Activated CD4-positive, alpha-beta T cell treated with anti-CD3 and anti-CD28 coated beads, Interleukin-2, amount 10 ng/mL, durations not matched to agents 7 days and 5 days (primary cell): ENCODE measurements around the gene GNLY. TPM values are rescaled to one million over a fixed set of nuclear protein-coding genes. Genes with fewer than 3 reads are reported as not detected.
A peak's percentile ranks its signal among the peaks of the same experiment; 100 is the strongest.

Experiments used
- CTCF ChIA-PET: fragments of 350-600 bp; sonication (Branson Sonifier 250); formaldehyde crosslinking; loops from one replicate; lab custom pipeline; 2021; ENCODE audit warnings: antibody characterized with exemption; lab: Charles Lee
- POLR2A ChIA-PET: fragments of 350-600 bp; sonication (Branson Sonifier 250); formaldehyde crosslinking; loops from one replicate; lab custom pipeline; 2021; ENCODE audit warnings: antibody characterized with exemption; lab: Charles Lee
- DNase-seq: peaks from one replicate; pipeline ENCODE4 v3.0.0-alpha.2; 2020
- H3K27ac Mint-ChIP-seq: one replicate; pipeline ENCODE4 v1.8.0; 2021; ENCODE audit warnings: mild to moderate bottlenecking, moderate library complexity, mixed read lengths
- H3K27me3 Mint-ChIP-seq: one replicate; pipeline ENCODE4 v1.8.0; 2021; ENCODE audit warnings: mixed read lengths
- H3K36me3 Mint-ChIP-seq: one replicate; pipeline ENCODE4 v1.8.0; 2021; ENCODE audit warnings: low read depth, mixed read lengths
- H3K4me1 Mint-ChIP-seq: one replicate; pipeline ENCODE4 v1.8.0; 2021; ENCODE audit warnings: mixed read lengths
- H3K4me3 Mint-ChIP-seq: one replicate; pipeline ENCODE4 v1.8.0; 2021; ENCODE audit warnings: mild to moderate bottlenecking, moderate library complexity, mixed read lengths
- H3K9me3 Mint-ChIP-seq: one replicate; pipeline ENCODE4 v1.8.0; 2021; ENCODE audit warnings: mixed read lengths
- total RNA-seq, 2 experiments: library from RNA; stranded (reverse); gene quantifications; one replicate each; pipeline ENCODE4 v1.2.3, GENCODE V29; 2021

The GNLY gene
- total RNA-seq, 2 experiments from 2014 or later = 72.9 to 75.5 TPM

DNA sequence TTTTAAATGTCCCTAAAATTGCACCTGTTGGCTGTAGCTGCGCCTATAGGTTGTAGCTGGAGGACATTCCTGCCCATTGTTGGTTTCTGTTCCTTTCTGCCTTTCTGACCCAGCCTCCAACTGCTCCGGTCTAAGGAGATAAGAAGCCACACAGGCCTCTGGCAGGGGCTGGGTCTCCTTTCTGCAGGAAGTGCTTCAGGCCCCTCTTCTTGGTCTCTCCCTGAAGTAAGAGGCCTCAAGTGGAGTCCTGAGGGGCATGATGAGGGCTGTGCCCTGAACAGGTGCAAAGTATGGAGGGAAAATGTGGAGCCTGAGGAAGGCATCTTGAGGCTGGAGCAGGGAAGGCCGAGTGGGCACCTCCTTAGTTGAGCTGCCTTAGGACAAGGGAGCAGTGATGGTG lies 15.8 kb upstream of the GNLY start:
- Mint-ChIP-seq H3K9me3 (no peaks in the 10 kb centered on the region), H3K4me3 (no peak overlapping the region), H3K27ac (no peak overlapping the region), H3K36me3 (no peaks in the 10 kb centered on the region), H3K4me1 (peaks cover 23% of the 10 kb centered on the region), H3K27me3 (peaks cover 2% of the 10 kb centered on the region)
- CTCF ChIA-PET = interaction anchor here (0.6 to 4.0 kb wide), 14 partner anchors 8 to 135 kb away, joined by 3 to 39 read pairs (median 4); no protein-coding TSS in a partner anchor
- no peak for DNase-seq
- POLR2A ChIA-PET = no interaction called here

DNA sequence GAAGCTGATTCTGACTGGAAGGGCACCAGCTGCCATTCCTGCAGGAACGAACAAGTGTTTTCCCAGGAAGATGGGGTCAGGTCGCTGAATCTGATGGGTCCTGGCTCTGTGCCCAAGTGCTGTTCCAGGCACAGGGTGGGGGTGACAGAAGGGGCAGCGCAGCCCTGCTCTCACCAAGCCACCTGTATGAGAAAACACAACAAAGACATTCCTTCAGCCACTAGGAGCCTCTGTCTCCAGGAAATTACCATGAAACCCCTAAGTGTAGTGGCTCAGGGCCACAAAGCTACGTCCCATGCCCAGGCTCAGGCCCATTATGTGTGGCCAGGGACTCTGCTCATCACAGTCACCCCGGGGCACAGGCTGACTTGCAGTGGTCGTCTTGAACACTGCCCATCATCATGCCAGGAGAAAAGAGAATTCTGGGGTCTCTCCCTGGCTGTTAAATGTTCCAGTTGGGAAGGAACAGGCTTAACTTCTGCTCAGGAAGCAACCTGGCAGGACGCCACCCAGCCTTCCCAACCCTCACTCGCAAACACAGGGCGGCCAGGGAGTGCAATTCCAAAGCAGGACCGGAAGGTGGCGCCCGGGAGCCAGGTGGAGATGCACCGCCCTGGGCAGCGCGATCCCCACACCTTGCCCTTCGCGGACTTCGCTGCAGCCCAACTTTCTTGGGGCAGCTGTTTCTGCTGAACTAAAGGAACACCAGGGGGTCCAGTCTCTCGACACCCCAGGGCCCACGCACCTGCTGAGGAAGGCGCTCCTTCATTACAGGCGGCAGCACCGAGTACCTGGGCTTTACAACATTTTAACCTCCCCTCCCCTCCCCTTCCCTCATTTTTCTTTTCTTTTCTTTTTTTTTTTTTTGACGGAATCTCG lies 15.1 kb upstream of the GNLY start:
- Mint-ChIP-seq H3K36me3 (no peaks in the 10 kb centered on the region), H3K27ac (no peak overlapping the region), H3K9me3 (no peaks in the 10 kb centered on the region), H3K4me1 (peaks cover 23% of the 10 kb centered on the region), H3K27me3 (peaks cover 2% of the 10 kb centered on the region), H3K4me3 (no peak overlapping the region)
- DNase-seq = peak; percentile 78
- ChIA-PET POLR2A (no interaction called here), CTCF (interaction anchor here (0.6 to 4.0 kb wide), 24 partner anchors 9 to 371 kb away, joined by 3 to 39 read pairs (median 4); partner anchors contain the start of gene GNLY)

DNA sequence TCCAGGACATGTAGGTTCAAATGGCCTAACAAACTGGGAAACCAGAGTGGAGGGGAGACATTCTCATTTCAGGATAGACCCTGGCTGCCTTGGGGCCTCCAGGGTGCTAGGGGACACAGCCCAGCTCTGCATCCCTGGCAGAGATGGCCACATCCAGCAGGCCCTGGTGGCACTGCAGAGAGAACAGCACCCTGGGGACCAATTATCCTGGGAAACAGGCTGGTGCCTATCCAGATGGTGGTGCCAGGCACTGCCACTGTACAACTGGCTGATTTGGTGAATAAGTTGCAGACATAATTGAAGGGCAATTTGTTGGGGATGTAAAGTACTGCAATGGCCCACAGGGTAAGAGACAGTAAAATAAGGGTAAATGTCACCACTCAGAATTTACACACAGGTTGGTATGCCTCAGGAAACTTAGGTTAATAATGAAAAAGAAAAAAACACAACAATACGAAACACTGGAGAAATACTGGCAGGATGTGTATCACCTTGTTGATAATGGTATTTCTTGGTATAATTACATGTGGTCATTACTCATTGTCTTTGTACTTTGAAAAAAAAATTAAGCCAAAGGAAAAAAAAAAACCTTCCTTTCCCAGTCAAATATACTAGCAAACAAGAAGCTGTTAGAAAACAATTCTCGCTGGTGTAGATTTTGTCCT lies 13.3 kb upstream of the GNLY start:
- peaks cover 23% of the 10 kb centered on the region for H3K4me1 Mint-ChIP-seq
- no peak for DNase-seq
- ChIA-PET CTCF (interaction anchor here (0.6 to 4.0 kb wide), 8 partner anchors 11 to 133 kb away, joined by 3 to 39 read pairs (median 4); no protein-coding TSS in a partner anchor), POLR2A (no interaction called here)
- peak overlapping the region; percentile 76 for H3K27ac Mint-ChIP-seq
- H3K36me3 Mint-ChIP-seq = no peaks in the 10 kb centered on the region
- H3K4me3 Mint-ChIP-seq = peak overlapping the region; percentile 68
- H3K9me3 Mint-ChIP-seq = no peaks in the 10 kb centered on the region
- peaks cover 2% of the 10 kb centered on the region for H3K27me3 Mint-ChIP-seq

DNA sequence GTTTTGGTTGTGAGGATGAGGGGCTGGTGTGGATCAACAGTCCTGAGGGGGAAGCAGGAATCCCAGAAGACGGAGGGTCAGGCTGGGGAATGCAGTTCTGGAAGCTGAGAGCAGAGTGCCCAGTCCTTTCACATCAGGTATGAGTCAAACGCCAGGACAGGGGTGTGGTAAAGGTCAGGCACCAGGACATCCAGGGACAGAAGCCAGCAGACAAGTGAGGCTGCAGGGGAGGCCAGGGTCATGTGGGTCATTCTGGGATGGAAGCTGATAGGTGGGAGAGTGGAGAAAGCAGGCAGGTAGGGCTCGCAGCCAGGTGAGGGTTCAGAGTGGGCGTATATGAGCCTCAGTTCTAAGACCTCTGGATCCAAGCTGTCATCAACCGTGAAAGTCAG lies 12.8 kb upstream of the GNLY start:
- peak overlapping the region; percentile 76 for H3K27ac Mint-ChIP-seq
- peaks cover 23% of the 10 kb centered on the region for H3K4me1 Mint-ChIP-seq
- H3K9me3 Mint-ChIP-seq = no peaks in the 10 kb centered on the region
- H3K4me3 Mint-ChIP-seq = peak overlapping the region; percentile 68
- H3K36me3 Mint-ChIP-seq = no peaks in the 10 kb centered on the region
- ChIA-PET CTCF (interaction anchor here (0.6 to 4.0 kb wide), 7 partner anchors 10 to 44 kb away, joined by 3 to 39 read pairs (median 5); no protein-coding TSS in a partner anchor), POLR2A (no interaction called here)
- no peak for DNase-seq
- peaks cover 2% of the 10 kb centered on the region for H3K27me3 Mint-ChIP-seq

DNA sequence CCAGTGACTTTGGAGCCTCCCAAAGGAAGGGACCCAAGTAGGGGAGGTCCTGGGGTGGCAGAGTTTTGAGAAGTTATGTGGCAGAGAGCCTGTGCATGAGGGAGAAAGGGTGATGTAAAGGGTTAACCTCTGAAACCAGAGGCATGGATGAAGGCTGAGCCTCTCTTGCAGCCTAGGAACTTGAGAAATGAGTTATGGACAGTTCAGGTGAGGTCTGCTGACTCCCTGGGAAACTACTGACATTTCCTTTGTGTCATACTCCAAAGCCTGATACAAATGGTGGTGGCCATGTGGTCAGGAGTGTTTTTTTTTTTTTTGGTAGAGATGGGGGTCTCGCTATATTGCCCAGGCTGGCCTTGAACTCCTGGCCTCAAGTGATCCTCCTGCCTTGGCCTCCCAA lies 12.4 kb upstream of the GNLY start:
- no peak for DNase-seq
- H3K27me3 Mint-ChIP-seq = peaks cover 3% of the 10 kb centered on the region
- H3K4me3 Mint-ChIP-seq = peak overlapping the region; percentile 68
- peaks cover 23% of the 10 kb centered on the region for H3K4me1 Mint-ChIP-seq
- ChIA-PET POLR2A (no interaction called here), CTCF (interaction anchor here (0.6 to 4.0 kb wide), 6 partner anchors 14 to 45 kb away, joined by 3 to 39 read pairs (median 5); no protein-coding TSS in a partner anchor)
- H3K9me3 Mint-ChIP-seq = no peaks in the 10 kb centered on the region
- no peaks in the 10 kb centered on the region for H3K36me3 Mint-ChIP-seq
- H3K27ac Mint-ChIP-seq = peak overlapping the region; percentile 76

DNA sequence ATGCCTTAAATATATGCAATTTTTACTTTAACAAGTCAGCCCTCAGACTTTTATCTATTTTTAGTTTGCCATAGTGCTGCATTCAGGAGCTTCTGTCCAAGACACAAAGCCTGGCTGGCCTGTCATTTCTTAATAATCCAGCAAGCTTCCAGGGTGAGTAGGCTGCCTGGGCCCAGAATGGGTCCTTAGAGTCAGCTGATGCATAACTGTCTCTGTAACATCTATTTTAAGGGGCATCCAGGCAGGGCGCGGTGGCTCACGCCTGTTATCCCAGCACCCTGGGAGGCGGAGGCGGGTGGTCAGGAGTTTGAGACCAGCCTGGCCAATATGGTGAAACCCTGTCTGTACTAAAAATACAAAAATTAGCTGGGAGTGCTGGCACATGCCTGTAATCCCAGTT lies 11.8 kb upstream of the GNLY start:
- Mint-ChIP-seq H3K9me3 (no peaks in the 10 kb centered on the region), H3K4me1 (peaks cover 23% of the 10 kb centered on the region), H3K4me3 (peak overlapping the region; percentile 24), H3K27me3 (peaks cover 9% of the 10 kb centered on the region), H3K27ac (no peak overlapping the region), H3K36me3 (no peaks in the 10 kb centered on the region)
- DNase-seq = no peak
- ChIA-PET POLR2A (no interaction called here), CTCF (no interaction called here)

DNA sequence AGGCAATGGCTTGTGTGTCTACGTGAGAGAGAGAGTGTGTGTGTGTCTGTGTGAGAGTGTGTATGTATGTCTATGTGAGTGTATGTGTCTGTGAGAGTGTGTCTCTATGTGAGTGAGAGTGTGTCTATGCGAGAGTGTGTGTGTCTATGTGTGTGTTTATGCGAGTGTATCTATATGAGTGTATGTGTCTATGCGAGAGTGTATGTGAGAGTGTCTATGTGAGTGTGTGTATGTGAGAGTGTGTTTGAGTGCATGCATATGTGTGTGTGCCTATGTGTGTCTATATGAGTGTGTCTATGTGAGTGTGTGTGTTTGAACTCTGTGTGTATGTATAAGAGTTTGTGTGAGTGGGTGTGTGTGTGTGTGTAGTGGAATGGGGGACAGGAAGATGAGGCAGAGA lies 9.8 kb upstream of the GNLY start:
- no peak overlapping the region for H3K27ac Mint-ChIP-seq
- DNase-seq = no peak
- H3K27me3 Mint-ChIP-seq = peaks cover 15% of the 10 kb centered on the region
- ChIA-PET POLR2A (no interaction called here), CTCF (interaction anchor here (1.2 to 1.3 kb wide), 3 partner anchors 10 to 23 kb away, joined by 3 to 4 read pairs (median 3); partner anchors contain the start of gene GNLY)
- H3K9me3 Mint-ChIP-seq = no peaks in the 10 kb centered on the region
- H3K4me1 Mint-ChIP-seq = peaks cover 17% of the 10 kb centered on the region
- no peak overlapping the region for H3K4me3 Mint-ChIP-seq
- no peaks in the 10 kb centered on the region for H3K36me3 Mint-ChIP-seq

DNA sequence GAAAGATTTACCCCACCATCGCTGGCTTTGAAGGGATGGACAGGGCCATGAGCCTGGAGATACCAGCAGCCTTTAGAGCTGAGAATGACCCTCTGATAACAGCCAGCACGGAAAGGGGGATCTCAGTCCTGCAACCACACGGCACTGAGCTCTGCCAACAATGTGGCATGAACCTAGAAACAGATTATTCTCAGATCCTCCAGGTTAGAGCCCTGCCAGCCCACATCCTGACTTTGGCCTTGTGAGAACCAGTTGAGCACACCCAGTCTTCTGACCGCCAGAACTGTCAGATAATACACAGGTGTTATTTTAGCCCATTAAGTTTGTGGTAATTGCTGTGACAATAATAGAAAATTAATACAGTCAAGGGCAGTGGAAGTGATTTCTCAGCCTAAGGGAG lies 9.4 kb upstream of the GNLY start:
- CTCF ChIA-PET = interaction anchor here (1.0 to 1.3 kb wide), 4 partner anchors 9 to 64 kb away, joined by 3 to 4 read pairs (median 3); partner anchors contain the start of gene GNLY
- POLR2A ChIA-PET = no interaction called here
- no peak for DNase-seq
- Mint-ChIP-seq H3K9me3 (no peaks in the 10 kb centered on the region), H3K4me1 (peaks cover 17% of the 10 kb centered on the region), H3K27ac (no peak overlapping the region), H3K36me3 (no peaks in the 10 kb centered on the region), H3K27me3 (peaks cover 15% of the 10 kb centered on the region), H3K4me3 (no peak overlapping the region)

DNA sequence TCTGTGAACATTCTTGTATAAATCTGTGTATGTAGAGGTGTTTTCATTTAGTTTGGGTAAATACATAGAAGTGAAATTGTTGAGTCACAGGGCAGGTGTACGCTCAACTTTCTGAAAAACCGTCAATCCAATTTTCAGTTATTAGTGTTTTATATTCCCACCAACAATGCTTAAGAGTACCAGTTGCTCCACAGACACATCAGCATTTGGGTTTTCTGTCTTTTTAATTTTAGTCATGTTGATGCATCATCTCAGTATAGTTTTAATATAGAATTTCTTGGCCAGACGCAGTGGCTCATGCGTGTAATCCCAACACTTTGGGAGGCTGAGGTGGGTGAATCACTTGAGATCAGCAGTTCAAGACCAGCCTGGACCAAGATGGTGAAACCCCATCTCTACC lies 3.2 kb upstream of the GNLY start:
- Mint-ChIP-seq H3K9me3 (no peaks in the 10 kb centered on the region), H3K27ac (no peak overlapping the region), H3K36me3 (no peaks in the 10 kb centered on the region), H3K4me1 (peaks cover 5% of the 10 kb centered on the region), H3K4me3 (no peak overlapping the region), H3K27me3 (peaks cover 15% of the 10 kb centered on the region)
- ChIA-PET POLR2A (no interaction called here), CTCF (interaction anchor here (1.3 to 2.0 kb wide), 2 partner anchors 11 to 15 kb away, joined by 5 to 8 read pairs; no protein-coding TSS in a partner anchor)
- DNase-seq = no peak

DNA sequence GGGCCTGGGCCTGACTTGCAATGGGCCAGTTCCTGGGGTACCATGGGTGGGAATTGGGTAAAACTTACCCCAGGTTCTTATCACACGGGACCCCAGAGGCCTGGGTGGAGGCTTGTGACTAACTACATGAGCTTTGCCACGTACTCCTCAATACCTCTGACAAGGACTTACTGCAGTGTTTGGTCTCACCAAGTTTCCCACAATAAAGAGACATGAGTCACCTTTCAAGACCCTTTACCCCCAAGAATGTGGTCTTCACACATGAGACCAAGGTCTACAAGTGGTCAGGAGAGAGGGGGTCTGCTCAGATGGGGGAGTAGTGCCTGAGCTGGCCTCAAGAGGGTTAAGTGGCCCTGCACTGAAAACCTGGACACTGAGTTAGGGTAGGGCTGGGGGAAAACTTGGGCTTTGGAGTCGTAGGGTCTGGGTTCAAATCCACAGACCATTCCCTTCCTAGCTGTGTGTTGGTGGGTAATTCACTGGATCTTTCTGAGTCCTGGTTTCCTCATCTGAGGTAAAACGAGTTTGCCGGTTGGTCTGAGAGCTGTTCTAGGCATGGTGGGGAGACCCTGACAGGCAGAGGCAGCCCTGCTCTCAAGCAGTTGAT lies 2.0 kb upstream of the GNLY start:
- CTCF ChIA-PET = interaction anchor here (0.6 to 2.0 kb wide), 4 partner anchors 12 to 88 kb away, joined by 3 to 8 read pairs (median 4); no protein-coding TSS in a partner anchor
- H3K27me3 Mint-ChIP-seq = peaks cover 10% of the 10 kb centered on the region
- H3K9me3 Mint-ChIP-seq = no peaks in the 10 kb centered on the region
- DNase-seq = no peak
- no peak overlapping the region for H3K27ac Mint-ChIP-seq
- H3K4me1 Mint-ChIP-seq = peaks cover 5% of the 10 kb centered on the region
- no peaks in the 10 kb centered on the region for H3K36me3 Mint-ChIP-seq
- POLR2A ChIA-PET = no interaction called here
- no peak overlapping the region for H3K4me3 Mint-ChIP-seq

DNA sequence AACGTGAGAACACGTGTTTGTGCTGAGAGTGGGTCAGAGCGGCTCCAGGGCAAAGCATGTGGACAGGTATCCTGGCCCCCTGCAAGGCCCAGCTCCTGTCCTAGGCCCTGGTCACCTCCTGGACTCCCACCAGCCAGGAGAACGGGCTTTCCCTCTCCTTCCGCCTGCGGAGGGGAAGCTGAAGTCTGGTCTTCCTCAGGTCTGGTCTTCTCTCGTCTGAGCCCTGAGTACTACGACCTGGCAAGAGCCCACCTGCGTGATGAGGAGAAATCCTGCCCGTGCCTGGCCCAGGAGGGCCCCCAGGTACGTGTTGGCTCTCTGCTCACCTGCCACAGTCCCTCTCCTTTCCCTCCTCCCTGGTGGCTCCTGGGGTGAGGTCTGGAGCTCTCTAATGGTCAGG lies 963 bp downstream of the GNLY start:
- no peaks in the 10 kb centered on the region for H3K36me3 Mint-ChIP-seq
- DNase-seq = no peak
- H3K4me3 Mint-ChIP-seq = peak overlapping the region; percentile 16
- peaks cover 2% of the 10 kb centered on the region for H3K27me3 Mint-ChIP-seq
- H3K27ac Mint-ChIP-seq = no peak overlapping the region
- ChIA-PET CTCF (interaction anchor here (2.2 to 2.4 kb wide), 3 partner anchors 9 to 16 kb away, joined by 5 to 8 read pairs (median 7); no protein-coding TSS in a partner anchor), POLR2A (no interaction called here)
- no peaks in the 10 kb centered on the region for H3K9me3 Mint-ChIP-seq
- H3K4me1 Mint-ChIP-seq = peaks cover 11% of the 10 kb centered on the region
